Lung (tissue), 12 donors: ENCODE results near the gene TTC1. TPM values are rescaled to one million over a fixed set of nuclear protein-coding genes. Genes with fewer than 3 reads are reported as not detected.

Experiments used
- ATAC-seq: fragments of 200-7000 bp; cut with Tn5 transposase; one replicate; pipeline ENCODE4 v1.9.1; 2020; ENCODE audit warnings: moderate number of reproducible peaks; ENCODE audit not compliant: insufficient read depth, low FRiP score
- DNase-seq, 3 donors: peaks; one replicate each; pipeline ENCODE4 v3.0.0-alpha.2; 2013 to 2017
- H3K27ac ChIP-seq, 2 donors: one replicate each; pipeline ENCODE4 v1.5.1; 2013; ENCODE audit warnings: mild to moderate bottlenecking in 2 of 2, moderate library complexity in 2 of 2, control low read depth in 1 of 2, inconsistent platforms in 1 of 2, low read depth in 1 of 2, low read length in 1 of 2
- H3K27me3 ChIP-seq, 3 donors: one replicate each; pipeline ENCODE4 v1.5.1; 2013; ENCODE audit warnings: low read length in 2 of 3; ENCODE audit not compliant: control insufficient read depth in 3 of 3, insufficient read depth in 3 of 3
- H3K36me3 ChIP-seq, 4 donors: one replicate each; pipeline ENCODE4 v1.5.1; 2013; ENCODE audit warnings: low read length in 4 of 4, mild to moderate bottlenecking in 1 of 4, moderate library complexity in 1 of 4; ENCODE audit not compliant: control insufficient read depth in 4 of 4, insufficient read depth in 4 of 4
- H3K4me1 ChIP-seq, 5 donors: one replicate each; pipeline ENCODE4 v1.5.1; 2013; ENCODE audit warnings: low read length in 5 of 5, mild to moderate bottlenecking in 2 of 5, moderate library complexity in 1 of 5; ENCODE audit not compliant: control insufficient read depth in 5 of 5, insufficient read depth in 5 of 5
- H3K4me3 ChIP-seq: one replicate; pipeline ENCODE4 v1.5.1; 2013; ENCODE audit warnings: mild to moderate bottlenecking, control low read depth, moderate library complexity
- H3K9ac ChIP-seq, 2 donors: one replicate each; pipeline ENCODE4 v1.5.1; 2013; ENCODE audit warnings: low read length in 2 of 2, control low read depth in 1 of 2; ENCODE audit not compliant: insufficient read depth in 1 of 2
- H3K9me3 ChIP-seq, 4 donors: one replicate each; pipeline ENCODE4 v1.5.1; 2013; ENCODE audit warnings: low read length in 3 of 4, mild to moderate bottlenecking in 1 of 4, moderate library complexity in 1 of 4; ENCODE audit not compliant: control insufficient read depth in 4 of 4, insufficient read depth in 3 of 4
- WGBS, 2 donors: extraction: QIAGEN DNeasy Blood & Tissue Kit; methylation state at CpG; one replicate each; pipeline ENCODE4 v1.1.7; 2013; 5-methylcytosine and 5-hydroxymethylcytosine counted together
- polyA plus RNA-seq, 2 donors: library from polyadenylated mRNA; stranded (reverse); fragments of 200-250 nt; gene quantifications; one replicate each; pipeline ENCODE4 v1.2.1, GENCODE V29; 2013
- total RNA-seq, 2 donors: library from RNA; depleted of rRNA in 1 of 2; stranded (reverse); fragments of >200 nt in 1 of 2; gene quantifications; one replicate each; pipeline ENCODE4 v1.2.1, GENCODE V29; 2014 to 2021
- TF ChIP-seq, protein P1 (sequence below): IDR thresholded peaks from 2 replicates; pipeline ENCODE4 v1.5.1; 2012; ENCODE audit warnings: mild to moderate bottlenecking; ENCODE audit errors: control extremely low read depth, extremely low read depth
- donor health status: control.
- donor health status: control.
- donor health status: Bipolar disorder and iron deficiency.
- donor health status: healthy.
- donor health status: DM: yes; HTN: yes; CAD: no.

Gene TTC1
- total and polyA plus RNA-seq, 4 donors, result 37.3 to 47.5 (median 43.1) TPM

DNA sequence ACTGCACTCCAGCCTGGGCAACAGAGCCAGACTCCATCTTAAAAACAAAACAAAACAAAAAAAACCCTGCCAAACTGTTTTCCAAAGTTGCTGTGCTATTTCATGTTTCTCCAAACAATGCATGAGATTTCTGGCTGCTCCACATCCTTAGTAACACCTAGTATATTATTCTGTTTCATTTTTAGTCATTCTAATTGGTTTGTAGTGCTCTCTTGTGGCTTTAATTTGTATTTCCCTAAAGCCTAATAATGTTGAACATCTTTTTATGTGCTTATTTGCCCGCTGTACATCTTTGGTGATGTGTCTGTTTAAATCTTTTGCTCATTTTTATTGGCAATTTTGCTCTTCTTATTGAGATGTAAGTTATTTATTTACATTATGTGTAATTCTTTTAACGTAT is 18.4 kb upstream of the TTC1 start:
- Histone ChIP-seq H3K4me3 (no peak overlapping the region), H3K9ac (no peak overlapping the region), H3K36me3 (no peaks in the 10 kb centered on the region), H3K27me3 (peaks cover 0 to 21% (median 18%) of the 10 kb centered on the region in 3 donors), H3K27ac (no peak overlapping the region), H3K4me1 (peaks cover 0 to 3% (median 0%) of the 10 kb centered on the region in 5 donors), H3K9me3 (peaks cover 0 to 6% (median 3%) of the 10 kb centered on the region in 4 donors)
- DNase-seq, result no peak
- TF ChIP-seq, protein P1, sequence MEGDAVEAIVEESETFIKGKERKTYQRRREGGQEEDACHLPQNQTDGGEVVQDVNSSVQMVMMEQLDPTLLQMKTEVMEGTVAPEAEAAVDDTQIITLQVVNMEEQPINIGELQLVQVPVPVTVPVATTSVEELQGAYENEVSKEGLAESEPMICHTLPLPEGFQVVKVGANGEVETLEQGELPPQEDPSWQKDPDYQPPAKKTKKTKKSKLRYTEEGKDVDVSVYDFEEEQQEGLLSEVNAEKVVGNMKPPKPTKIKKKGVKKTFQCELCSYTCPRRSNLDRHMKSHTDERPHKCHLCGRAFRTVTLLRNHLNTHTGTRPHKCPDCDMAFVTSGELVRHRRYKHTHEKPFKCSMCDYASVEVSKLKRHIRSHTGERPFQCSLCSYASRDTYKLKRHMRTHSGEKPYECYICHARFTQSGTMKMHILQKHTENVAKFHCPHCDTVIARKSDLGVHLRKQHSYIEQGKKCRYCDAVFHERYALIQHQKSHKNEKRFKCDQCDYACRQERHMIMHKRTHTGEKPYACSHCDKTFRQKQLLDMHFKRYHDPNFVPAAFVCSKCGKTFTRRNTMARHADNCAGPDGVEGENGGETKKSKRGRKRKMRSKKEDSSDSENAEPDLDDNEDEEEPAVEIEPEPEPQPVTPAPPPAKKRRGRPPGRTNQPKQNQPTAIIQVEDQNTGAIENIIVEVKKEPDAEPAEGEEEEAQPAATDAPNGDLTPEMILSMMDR, result no peak
- 91 to 92% methylated on average over 2 of the region's 2 CpGs for WGBS, 2 donors
- ATAC-seq, result no peak

DNA sequence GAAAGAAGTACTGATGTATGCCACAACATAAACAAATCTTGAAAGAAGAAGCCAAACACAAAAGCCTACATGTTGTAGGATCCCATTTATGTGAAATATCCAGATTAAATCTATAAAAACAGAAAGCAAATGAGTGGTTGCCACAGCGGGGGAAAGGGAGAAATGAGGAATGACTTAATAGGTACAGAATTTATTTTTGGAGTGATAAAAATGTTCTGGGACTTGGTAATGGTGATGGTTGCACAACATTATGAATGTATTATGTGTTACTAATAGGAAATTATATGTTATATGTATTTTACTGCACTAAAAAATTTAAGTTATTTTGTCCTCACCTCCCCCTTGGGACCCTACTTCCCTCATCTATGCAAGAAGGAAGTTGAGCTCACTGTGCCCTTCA is 16.4 kb upstream of the TTC1 start:
- no peak overlapping the region for H3K9ac ChIP-seq
- DNase-seq (no peak), ATAC-seq (no peak)
- peaks cover 0 to 10% (median 8%) of the 10 kb centered on the region in 3 donors for H3K27me3 ChIP-seq
- TF ChIP-seq, protein P1, result no peak
- H3K4me1 ChIP-seq, result no peaks in the 10 kb centered on the region
- WGBS, 2 donors, result 90 to 92% methylated on average over 1 of the region's 1 CpG
- H3K9me3 ChIP-seq, result peaks cover 0 to 6% (median 2%) of the 10 kb centered on the region in 4 donors
- H3K4me3 ChIP-seq, result no peak overlapping the region
- no peak overlapping the region for H3K27ac ChIP-seq
- H3K36me3 ChIP-seq, result no peaks in the 10 kb centered on the region

DNA sequence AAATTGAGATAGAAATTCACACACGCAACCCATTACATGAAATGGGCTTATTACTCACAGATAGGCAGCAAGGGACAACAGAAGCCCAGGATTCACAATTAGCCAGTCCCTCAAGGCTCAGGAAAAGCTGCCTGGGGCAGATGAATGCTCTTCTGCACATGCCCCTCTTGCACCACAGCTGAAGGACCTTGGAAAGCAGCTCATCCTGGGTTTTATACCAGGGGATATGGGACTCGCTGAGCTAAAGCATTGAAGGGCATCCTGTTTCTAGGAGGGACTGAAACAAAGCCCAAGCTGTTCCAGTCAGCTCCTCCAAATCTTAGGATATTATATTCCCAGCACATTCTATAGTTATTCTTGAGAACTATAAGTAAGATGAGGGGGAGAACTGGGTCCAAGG is 15.7 kb upstream of the TTC1 start:
- TF ChIP-seq, protein P1, result no peak
- ATAC-seq, result no peak
- Histone ChIP-seq H3K27me3 (peaks cover 0 to 5% (median 4%) of the 10 kb centered on the region in 3 donors), H3K9ac (no peak overlapping the region), H3K4me1 (no peaks in the 10 kb centered on the region), H3K4me3 (no peak overlapping the region), H3K9me3 (peaks cover 0 to 6% (median 2%) of the 10 kb centered on the region in 4 donors), H3K27ac (no peak overlapping the region), H3K36me3 (no peaks in the 10 kb centered on the region)
- 96 to 98% methylated on average over 2 of the region's 2 CpGs for WGBS, 2 donors
- no peak for DNase-seq

DNA sequence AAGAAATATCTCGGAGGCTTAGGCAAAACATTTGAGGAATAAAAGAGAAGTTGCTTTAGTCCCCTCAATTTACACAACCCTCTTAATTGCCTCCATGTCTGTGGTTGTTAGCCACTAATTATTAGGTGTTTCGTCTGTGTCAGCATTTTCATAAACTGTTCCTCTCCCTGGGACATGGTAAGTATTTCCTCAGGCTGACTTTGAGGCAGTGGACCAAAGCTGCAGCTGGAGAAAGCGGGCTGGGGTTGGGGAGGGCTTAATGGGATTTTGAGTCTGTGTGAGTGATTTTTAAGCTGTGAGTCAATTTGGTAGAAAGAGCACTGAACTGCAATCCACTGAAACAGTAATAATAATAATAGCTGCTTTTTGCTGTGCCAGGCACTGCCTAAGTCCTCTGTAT is 13.0 kb upstream of the TTC1 start:
- Histone ChIP-seq H3K27me3 (no peaks in the 10 kb centered on the region), H3K9me3 (peaks cover 0 to 6% (median 2%) of the 10 kb centered on the region in 4 donors), H3K36me3 (no peaks in the 10 kb centered on the region), H3K9ac (no peak overlapping the region), H3K27ac (no peak overlapping the region), H3K4me1 (no peaks in the 10 kb centered on the region), H3K4me3 (no peak overlapping the region)
- TF ChIP-seq, protein P1, result no peak
- ATAC-seq (no peak), DNase-seq (peak in 2 of 3 donors; percentile 34 to 56)
- 75% methylated on average over 3 of the region's 3 CpGs for WGBS, 2 donors
